Endothelial cell (in vitro differentiated cells): Measurements from ENCODE around the gene ARX. TPM values are rescaled to one million over a fixed set of nuclear protein-coding genes. Genes with fewer than 3 reads are reported as not detected.

Experiments
- DNase-seq: peaks from one replicate; pipeline ENCODE4 v3.0.0; 2021; ENCODE audit warnings: low spot score
- H3K27ac Mint-ChIP-seq: one replicate; pipeline ENCODE4 v1.8.0; 2021; ENCODE audit warnings: mixed read lengths, inconsistent platforms; ENCODE audit not compliant: unreplicated experiment
- H3K27me3 Mint-ChIP-seq: one replicate; pipeline ENCODE4 v1.8.0; 2021; ENCODE audit warnings: mild to moderate bottlenecking, moderate library complexity, mixed read lengths, inconsistent platforms; ENCODE audit not compliant: unreplicated experiment
- H3K36me3 Mint-ChIP-seq: one replicate; pipeline ENCODE4 v1.8.0; 2021; ENCODE audit warnings: mild to moderate bottlenecking, low read depth, mixed read lengths, inconsistent platforms; ENCODE audit not compliant: unreplicated experiment
- H3K4me1 Mint-ChIP-seq: one replicate; pipeline ENCODE4 v1.8.0; 2021; ENCODE audit warnings: mild to moderate bottlenecking, mixed read lengths, inconsistent platforms; ENCODE audit not compliant: unreplicated experiment
- H3K4me3 Mint-ChIP-seq: one replicate; pipeline ENCODE4 v1.8.0; 2021; ENCODE audit warnings: mild to moderate bottlenecking, mixed read lengths, inconsistent platforms; ENCODE audit not compliant: unreplicated experiment
- H3K9me3 Mint-ChIP-seq: one replicate; pipeline ENCODE4 v1.8.0; 2021; ENCODE audit warnings: mixed read lengths, inconsistent platforms; ENCODE audit not compliant: unreplicated experiment
- CTCF ChIP-seq: fragments of 200-600 bp; sonication (generic); IDR thresholded peaks from one replicate; pipeline ENCODE4 v1.5.0; 2021; ENCODE audit warnings: antibody characterized with exemption; ENCODE audit not compliant: unreplicated experiment
- total RNA-seq: library from RNA; stranded (reverse); fragmentation: NEBNext Ultra II Directional; extraction: Animal tissue kit (Norgen Biotek cat#: 25700); gene quantifications from one replicate; pipeline ENCODE4 v1.2.1, GENCODE V29; 2021; ENCODE audit not compliant: unreplicated experiment

Gene ARX
- total RNA-seq, 1 donor from 2014 or later = not detected

- H3K36me3 Mint-ChIP-seq = no peaks in the 10 kb centered on the region
- DNase-seq = no peak
- H3K4me3 Mint-ChIP-seq = no peak overlapping the region
- H3K27ac Mint-ChIP-seq = no peak overlapping the region
- H3K4me1 Mint-ChIP-seq = peaks cover 13% of the 10 kb centered on the region
- peaks cover 16% of the 10 kb centered on the region for H3K27me3 Mint-ChIP-seq
- no peak for TF ChIP-seq CTCF
- no peaks in the 10 kb centered on the region for H3K9me3 Mint-ChIP-seq
Measured at GRCh38 chrX:25002661-25003020, 13.1 kb downstream of the ARX start.

GRCh38 chrX:25001808-25002660, 13.7 kb downstream of the ARX start:
- DNase-seq = no peak
- Mint-ChIP-seq H3K36me3 (no peaks in the 10 kb centered on the region), H3K4me1 (peaks cover 13% of the 10 kb centered on the region), H3K4me3 (peak overlapping the region; percentile 56), H3K27ac (no peak overlapping the region), H3K27me3 (peaks cover 14% of the 10 kb centered on the region), H3K9me3 (no peaks in the 10 kb centered on the region)
- TF ChIP-seq CTCF = no peak

- Mint-ChIP-seq H3K4me1 (peaks cover 7% of the 10 kb centered on the region), H3K27ac (no peak overlapping the region), H3K36me3 (peaks cover 4% of the 10 kb centered on the region), H3K9me3 (no peaks in the 10 kb centered on the region), H3K4me3 (no peak overlapping the region), H3K27me3 (peaks cover 5% of the 10 kb centered on the region)
- TF ChIP-seq CTCF = no peak
- DNase-seq = no peak
Measured at GRCh38 chrX:24999511-24999910, 16.3 kb downstream of the ARX start.

- H3K36me3 Mint-ChIP-seq = peaks cover 4% of the 10 kb centered on the region
- H3K27ac Mint-ChIP-seq = no peak overlapping the region
- no peak for TF ChIP-seq CTCF
- no peaks in the 10 kb centered on the region for H3K27me3 Mint-ChIP-seq
- H3K9me3 Mint-ChIP-seq = no peaks in the 10 kb centered on the region
- DNase-seq = no peak
- no peak overlapping the region for H3K4me3 Mint-ChIP-seq
- H3K4me1 Mint-ChIP-seq = peaks cover 5% of the 10 kb centered on the region
Measured at GRCh38 chrX:24996096-24996709, 19.6 kb downstream of the ARX start.

- Mint-ChIP-seq H3K4me3 (no peak overlapping the region), H3K4me1 (peaks cover 5% of the 10 kb centered on the region), H3K36me3 (peaks cover 4% of the 10 kb centered on the region), H3K27me3 (peaks cover 2% of the 10 kb centered on the region), H3K9me3 (no peaks in the 10 kb centered on the region), H3K27ac (no peak overlapping the region)
- no peak for DNase-seq
- no peak for TF ChIP-seq CTCF
Measured at GRCh38 chrX:24993879-24994278, 21.9 kb downstream of the ARX start.
